ENCODE results near the gene LTBP3. TPM values are rescaled to one million over a fixed set of nuclear protein-coding genes. Genes with fewer than 3 reads are reported as not detected.
A peak's percentile ranks its signal among the peaks of the same experiment; 100 is the strongest.

Gene LTBP3
- total and polyA plus RNA-seq, 2 of the 13 experiments (the other 11 are each of a cell fraction or from before 2014, with no cell fraction given), result 12.2 to 68.1 TPM

- TF ChIP-seq HINFP (CRISPR knock-in tag; IDR thresholded peaks at IDR 0.05; ENCODE audit: low read depth), result peak; percentile 84; the same call in 1 of the 2 replicates
- no peak for TF ChIP-seq ZNF430 (CRISPR knock-in tag; IDR thresholded peaks at IDR 0.05)
- no peak for TF ChIP-seq HMGA1 (CRISPR knock-in tag; conservative IDR thresholded peaks at IDR 0.05)
- no peak for TF ChIP-seq SCMH1 (CRISPR knock-in tag; IDR thresholded peaks at IDR 0.05; ENCODE audit: borderline replicate concordance)
- TF ChIP-seq GRHL1 (CRISPR knock-in tag; conservative IDR thresholded peaks at IDR 0.05), result no peak
- TF ChIP-seq FOXP1 (IDR thresholded peaks at IDR 0.05), result no peak
- peak; percentile 44 for TF ChIP-seq FOXP1 (CRISPR knock-in tag; IDR thresholded peaks at IDR 0.05)
- TF ChIP-seq ZNF484 (CRISPR knock-in tag; IDR thresholded peaks at IDR 0.05; ENCODE audit: borderline replicate concordance, low read depth), result no peak
- TF ChIP-seq CAMTA2 (CRISPR knock-in tag; IDR thresholded peaks at IDR 0.05; ENCODE audit: borderline replicate concordance), result peak; percentile 44; the same call in 1 of the 2 replicates
- TF ChIP-seq EZH2 (conservative IDR thresholded peaks at IDR 0.05; ENCODE audit: low read depth, low read length), result no peak
- TF ChIP-seq HOXA7 (CRISPR knock-in tag; IDR thresholded peaks at IDR 0.05), result no peak
- TF ChIP-seq LBX2 (CRISPR knock-in tag; IDR thresholded peaks at IDR 0.05; ENCODE audit: borderline replicate concordance), result no peak
- no peak for TF ChIP-seq ZNF83 (CRISPR knock-in tag; IDR thresholded peaks at IDR 0.05; ENCODE audit: borderline replicate concordance)
- TF ChIP-seq FOXP4 (CRISPR knock-in tag; IDR thresholded peaks at IDR 0.05), result peak; percentile 55
- no peak for TF ChIP-seq HDAC6 (IDR thresholded peaks at IDR 0.05; ENCODE audit: low read depth, low read length)
- peak; percentile 69 for TF ChIP-seq ZNF18 (CRISPR knock-in tag; IDR thresholded peaks at IDR 0.05; ENCODE audit: insufficient replicate concordance)
- peak; percentile 75; the same call in 1 of the 2 replicates for TF ChIP-seq HES4 (CRISPR knock-in tag; IDR thresholded peaks at IDR 0.05; ENCODE audit: borderline replicate concordance)
- TF ChIP-seq ATRX (CRISPR knock-in tag; IDR thresholded peaks at IDR 0.05; ENCODE audit: borderline replicate concordance), result no peak
- no peak for TF ChIP-seq ZNF30 (CRISPR knock-in tag; IDR thresholded peaks at IDR 0.05)
- peak; percentile 95 for TF ChIP-seq IRF2 (CRISPR knock-in tag; IDR thresholded peaks at IDR 0.05)
- no peak for TF ChIP-seq EHMT2 (IDR thresholded peaks at IDR 0.05; ENCODE audit: borderline replicate concordance, low read depth, low read length)
These were observed 12.1 kb upstream of the LTBP3 start, which contains the start of gene ZNRD2 (continued) for GRCh38 chr11:65569973-65570918.
